HFF-Myc (cell line): ENCODE results near the gene INA.
A peak's percentile ranks its signal among the peaks of the same experiment; 100 is the strongest.

Source experiments
- DNase-seq: peaks from one replicate; pipeline ENCODE4 v3.0.0-alpha.2; 2011; ENCODE audit warnings: low read depth; ENCODE audit errors: extremely low read depth
- H3K4me3 ChIP-seq: replicated peaks from 2 replicates; pipeline ENCODE4 v1.5.1; 2011; ENCODE audit warnings: low read depth, mild to moderate bottlenecking, control low read depth, low read length
- CTCF ChIP-seq: IDR thresholded peaks from 2 replicates; pipeline ENCODE4 v1.5.1; 2012; ENCODE audit warnings: mild to moderate bottlenecking, low read depth, low read length, control low read depth; ENCODE audit errors: missing control alignments

Gene INA

GRCh38 chr10:103273041-103273441 lies 3.9 kb upstream of the INA start:
- H3K4me3 ChIP-seq, result no peak overlapping the region
- DNase-seq, result peak; percentile 98
- no peak for TF ChIP-seq CTCF

- H3K4me3 ChIP-seq, result peak overlapping the region; percentile 41
- no peak for TF ChIP-seq CTCF
Measured at GRCh38 chr10:103276251-103276895, 565 bp upstream of the INA start.

GRCh38 chr10:103277713-103278536 lies 987 bp downstream of the INA start:
- peak overlapping the region; percentile 41 for H3K4me3 ChIP-seq
- TF ChIP-seq CTCF, result no peak
- no peak for DNase-seq

More at GRCh38 chr10:103276251-103276895, 565 bp upstream of the INA start:
- no peak for DNase-seq

GRCh38 chr10:103278537-103278823 lies 1.5 kb downstream of the INA start:
- TF ChIP-seq CTCF, result no peak
- no peak for DNase-seq
- H3K4me3 ChIP-seq, result no peak overlapping the region

- DNase-seq, result no peak
- no peak for TF ChIP-seq CTCF
- no peak overlapping the region for H3K4me3 ChIP-seq
Measured at GRCh38 chr10:103278862-103279298, 1.9 kb downstream of the INA start.

GRCh38 chr10:103280031-103280430 lies 3.1 kb downstream of the INA start:
- no peak for DNase-seq
- no peak for TF ChIP-seq CTCF
- no peak overlapping the region for H3K4me3 ChIP-seq
